Hepatocyte (in vitro differentiated cells): ENCODE data around the gene FBXL13.

Experiments
- CTCF ChIP-seq: fragments of 200-600 bp; sonication (generic); IDR thresholded peaks from 2 replicates; pipeline ENCODE4 v1.5.1; 2016; ENCODE audit warnings: antibody characterized with exemption, mild to moderate bottlenecking; ENCODE audit not compliant: poor library complexity
- EZH2 ChIP-seq: fragments of 200-600 bp; sonication (generic); IDR thresholded peaks from 2 replicates; pipeline ENCODE4 v1.6.1; 2016; ENCODE audit warnings: antibody characterized with exemption, mild to moderate bottlenecking, borderline replicate concordance
- EZH2phosphoT487 ChIP-seq: fragments of 200-600 bp; sonication (generic); IDR thresholded peaks from one replicate; pipeline ENCODE4 v1.6.1; 2018; ENCODE audit warnings: antibody characterized with exemption, mild to moderate bottlenecking, low read depth, moderate library complexity; ENCODE audit not compliant: unreplicated experiment, severe bottlenecking

- TF ChIP-seq CTCF, result no peak
- TF ChIP-seq EZH2phosphoT487, result no peak
- TF ChIP-seq EZH2, result no peak
Measured at GRCh38 chr7:102938679-102939078, 135.9 kb downstream of the FBXL13 start.
